UCSD-AML1 (cell line): Measurements from ENCODE around the gene CLCN5.
"Not testable (repeated sequence)": the region's sequence is repeated elsewhere in the genome, so short reads cannot be mapped to it uniquely, and the experiment has no call there.

Source experiments
- DNase-seq: peaks from one replicate; lab custom pipeline; 2025; ENCODE audit not compliant: unreplicated experiment; lab: John Stamatoyannopoulos, UW

Gene CLCN5

GRCh38 chrX:49995107-49995731 lies 72.8 kb downstream of the CLCN5 start:
- no peak for DNase-seq

- no peak for DNase-seq
These were observed 73.5 kb downstream of the CLCN5 start for GRCh38 chrX:49995795-49996455.

- no peak for DNase-seq
These were observed 74.1 kb downstream of the CLCN5 start for GRCh38 chrX:49996474-49996873.

- no peak for DNase-seq
These were observed 76.7 kb downstream of the CLCN5 start for GRCh38 chrX:49999087-49999486.

GRCh38 chrX:50000937-50001542 lies 78.6 kb downstream of the CLCN5 start:
- DNase-seq: no peak

- DNase-seq: no peak
These were observed 79.8 kb downstream of the CLCN5 start for GRCh38 chrX:50002067-50002714.

GRCh38 chrX:50003467-50003866 lies 81.1 kb downstream of the CLCN5 start:
- DNase-seq: no peak

- no peak for DNase-seq
These were observed 81.5 kb downstream of the CLCN5 start for GRCh38 chrX:50003927-50004326.

- not testable (repeated sequence) for DNase-seq
These were observed 103.2 kb downstream of the CLCN5 start for GRCh38 chrX:50025591-50025990.

- no peak for DNase-seq
These were observed 112.7 kb downstream of the CLCN5 start for GRCh38 chrX:50035126-50035525.

- DNase-seq: no peak
These were observed 114.0 kb downstream of the CLCN5 start for GRCh38 chrX:50036426-50036825.

GRCh38 chrX:50045823-50046222 lies 123.4 kb downstream of the CLCN5 start:
- DNase-seq: no peak

- no peak for DNase-seq
These were observed 126.8 kb downstream of the CLCN5 start for GRCh38 chrX:50049228-50049627.

- DNase-seq: no peak
These were observed 131.8 kb downstream of the CLCN5 start for GRCh38 chrX:50054147-50054546.

GRCh38 chrX:50066318-50066937 lies 144.0 kb downstream of the CLCN5 start:
- DNase-seq: no peak

GRCh38 chrX:50067435-50068284 lies 145.3 kb downstream of the CLCN5 start:
- no peak for DNase-seq

- DNase-seq: no peak
These were observed 145.8 kb downstream of the CLCN5 start for GRCh38 chrX:50068285-50068563.

GRCh38 chrX:50068893-50069292 lies 146.5 kb downstream of the CLCN5 start:
- no peak for DNase-seq

GRCh38 chrX:50071494-50071893 lies 149.1 kb downstream of the CLCN5 start:
- DNase-seq: no peak

GRCh38 chrX:50072110-50072509 lies 149.7 kb downstream of the CLCN5 start:
- no peak for DNase-seq

GRCh38 chrX:50073601-50074000 lies 151.2 kb downstream of the CLCN5 start:
- no peak for DNase-seq
